SK-N-SH (cell line): ENCODE results near the gene RGS14. TPM values are rescaled to one million over a fixed set of nuclear protein-coding genes. Genes with fewer than 3 reads are reported as not detected.
"Not testable (repeated sequence)": the region's sequence is repeated elsewhere in the genome, so short reads cannot be mapped to it uniquely, and the experiment has no call there.

Experiments
- CTCF ChIA-PET: fragments of 300-600, 350-600 bp; formaldehyde crosslinking; extraction: SDS; loops from one replicate; lab custom pipeline; 2021; lab: Yijun Ruan, JAX
- POLR2A ChIA-PET: fragments of 350-600 bp; sonication (Branson Sonifier 250); formaldehyde crosslinking; extraction: SDS; loops from one replicate; lab custom pipeline; 2020; ENCODE audit warnings: antibody characterized with exemption, inconsistent platforms; lab: Yijun Ruan, JAX
- DNase-seq: peaks from one replicate; pipeline ENCODE4 v3.0.0; 2012
- H2AFZ ChIP-seq: fragments of 200-600 bp; sonication (generic); 2 replicates; pipeline ENCODE4 v1.8.1; 2016; ENCODE audit warnings: antibody characterized with exemption, mild to moderate bottlenecking, low read depth
- H3F3A ChIP-seq: fragments of 200-600 bp; sonication (generic); replicated peaks from 2 replicates; pipeline ENCODE3; 2016; ENCODE audit warnings: antibody characterized with exemption, mild to moderate bottlenecking; ENCODE audit not compliant: insufficient read depth
- H3K27ac ChIP-seq, 2 experiments: fragments of 200-500 bp in 1 of 2; fragments of 200-600 bp in 1 of 2; sonication (Bioruptor generic) in 1 of 2; sonication (generic), shearing (Covaris generic) in 1 of 2; 2 replicates each; pipeline versions ENCODE4 v1.5.1 to v1.6.1; 2014 to 2016; ENCODE audit warnings: low read depth in 2 of 2, inconsistent platforms in 1 of 2, low read length in 1 of 2, mild to moderate bottlenecking in 1 of 2, mixed read lengths in 1 of 2
- H3K27me3 ChIP-seq: fragments of 200-600 bp; sonication (generic), shearing (Covaris generic); 2 replicates; pipeline ENCODE4 v1.6.1; 2016; ENCODE audit warnings: mixed run types; ENCODE audit not compliant: insufficient read depth
- H3K36me3 ChIP-seq, 2 experiments: fragments of 200-500 bp in 1 of 2; fragments of 200-600 bp in 1 of 2; sonication (Bioruptor generic) in 1 of 2; sonication (generic) in 1 of 2; replicated peaks in 1 of 2; 2 replicates each; pipeline versions ENCODE3 to v1.5.1; 2014 to 2016; ENCODE audit warnings: low read length in 1 of 2, mild to moderate bottlenecking in 1 of 2; ENCODE audit not compliant: insufficient read depth in 2 of 2, control insufficient read depth in 1 of 2
- H3K4me1 ChIP-seq, 2 experiments: fragments of 200-500 bp in 1 of 2; fragments of 200-600 bp in 1 of 2; sonication (Bioruptor generic) in 1 of 2; sonication (generic), shearing (Covaris generic) in 1 of 2; 2 replicates each; pipeline versions ENCODE4 v1.5.1 to v1.6.1; 2014 to 2016; ENCODE audit warnings: low read depth in 1 of 2, low read length in 1 of 2, mixed run types in 1 of 2; ENCODE audit not compliant: insufficient read depth in 2 of 2, control insufficient read depth in 1 of 2
- H3K4me2 ChIP-seq: fragments of 200-600 bp; sonication (generic), shearing (Covaris generic); 2 replicates; pipeline ENCODE4 v1.6.1; 2017; ENCODE audit warnings: mixed run types
- H3K4me3 ChIP-seq, 2 experiments: fragments of 200-500 bp in 1 of 2; fragments of 200-600 bp in 1 of 2; sonication (Bioruptor generic) in 1 of 2; sonication (generic), shearing (Covaris generic) in 1 of 2; 2 replicates each; pipeline versions ENCODE4 v1.5.1 to v1.8.1; 2014 to 2016; ENCODE audit warnings: low read depth in 2 of 2, inconsistent platforms in 1 of 2, low read length in 1 of 2, mild to moderate bottlenecking in 1 of 2, mixed read lengths in 1 of 2, moderate library complexity in 1 of 2
- H3K79me2 ChIP-seq: fragments of 200-600 bp; sonication (generic); 2 replicates; pipeline ENCODE4 v1.8.1; 2017; ENCODE audit warnings: mild to moderate bottlenecking; ENCODE audit not compliant: insufficient read depth
- H3K9ac ChIP-seq: fragments of 200-600 bp; sonication (generic); 2 replicates; pipeline ENCODE4 v1.6.1; 2017; ENCODE audit warnings: mixed run types
- H3K9me2 ChIP-seq: fragments of 200-600 bp; sonication (generic); 2 replicates; pipeline ENCODE4 v1.6.1; 2017; ENCODE audit warnings: mixed run types
- H3K9me3 ChIP-seq: fragments of 200-600 bp; sonication (generic); 2 replicates; pipeline ENCODE4 v1.6.1; 2017; ENCODE audit warnings: mixed run types, mild to moderate bottlenecking, moderate library complexity
- H4K20me1 ChIP-seq: fragments of 200-600 bp; sonication (generic); 2 replicates; pipeline ENCODE4 v1.6.1; 2017; ENCODE audit warnings: mild to moderate bottlenecking, mixed run types; ENCODE audit not compliant: insufficient read depth
- CTCF ChIP-seq: fragments of 200-600 bp; sonication (generic); IDR thresholded peaks from 2 replicates; pipeline ENCODE4 v1.6.1; 2017; ENCODE audit warnings: antibody characterized with exemption, mild to moderate bottlenecking, moderate library complexity
- ELF1 ChIP-seq: IDR thresholded peaks from 2 replicates; pipeline ENCODE4 v1.4.0; 2012
- EZH2phosphoT487 ChIP-seq: fragments of 200-600 bp; sonication (generic); IDR thresholded peaks from 2 replicates; pipeline ENCODE4 v1.6.1; 2017; ENCODE audit warnings: low read depth, mixed run types, mild to moderate bottlenecking, antibody characterized with exemption, moderate library complexity, borderline replicate concordance
- GATA2 ChIP-seq: sonication (generic); formaldehyde crosslinking; IDR thresholded peaks from 2 replicates; pipeline ENCODE4 v1.5.0; 2020; ENCODE audit warnings: mild to moderate bottlenecking, missing genetic modification reagents
- MXI1 ChIP-seq: IDR thresholded peaks from 2 replicates; pipeline ENCODE4 v1.6.1; 2012; ENCODE audit warnings: mild to moderate bottlenecking, low read depth, low read length, improper control_type of control experiment
- POLR2AphosphoS5 ChIP-seq: IDR thresholded peaks from 2 replicates; pipeline ENCODE4 v1.6.1; 2012; ENCODE audit warnings: low read depth, low read length
- REST ChIP-seq: IDR thresholded peaks from 2 replicates; pipeline ENCODE4 v1.6.1; 2012; ENCODE audit warnings: mild to moderate bottlenecking, low read depth, low read length, moderate library complexity
- RXRA ChIP-seq: IDR thresholded peaks from 2 replicates; pipeline ENCODE4 v1.4.0; 2012; ENCODE audit warnings: low read depth, mild to moderate bottlenecking, borderline replicate concordance
- SIN3A ChIP-seq: IDR thresholded peaks from 2 replicates; pipeline ENCODE4 v1.6.1; 2012; ENCODE audit warnings: low read depth, mild to moderate bottlenecking, low read length, moderate library complexity, borderline replicate concordance
- USF2 ChIP-seq: fragments of 150-350 bp; IDR thresholded peaks from 2 replicates; pipeline ENCODE4 v1.6.1; 2017; ENCODE audit warnings: antibody characterized with exemption, low read length, low read depth, borderline replicate concordance
- YY1 ChIP-seq: IDR thresholded peaks from 2 replicates; pipeline ENCODE4 v1.4.0; 2012; ENCODE audit warnings: low read depth, mild to moderate bottlenecking
- WGBS: methylation state at CpG from one replicate; pipeline ENCODE4 v1.1.6; 2017; ENCODE audit warnings: low lambda C conversion rate; 5-methylcytosine and 5-hydroxymethylcytosine counted together
- polyA plus RNA-seq, 3 experiments: library from polyadenylated mRNA; depleted of rRNA; stranded (reverse); fragments of >200 nt; gene quantifications; 2 replicates each; pipeline ENCODE4 v1.2.3, GENCODE V29; 2012
- TF ChIP-seq, protein P1 (sequence below): IDR thresholded peaks from 2 replicates; pipeline ENCODE4 v1.4.0; 2012; ENCODE audit warnings: low read depth, borderline replicate concordance
- TF ChIP-seq, protein P2 (sequence below): IDR thresholded peaks from 2 replicates; pipeline ENCODE4; 2012

RGS14 gene
- polyA plus RNA-seq, 1 of the 3 experiments (the other 2 are of a cell fraction) = 26.5 TPM

GRCh38 chr5:177414481-177414880, 56.8 kb downstream of the RGS14 start:
- no peak for DNase-seq
- 69% methylated on average over 3 of the region's 3 CpGs for WGBS
- Histone ChIP-seq H3K4me1 (no peaks in the 10 kb centered on the region), H4K20me1 (no peaks in the 10 kb centered on the region), H2AFZ (no peak overlapping the region), H3K4me3 (no peak overlapping the region), H3K4me2 (no peak overlapping the region), H3F3A (no peaks in the 10 kb centered on the region), H3K27ac (no peak overlapping the region), H3K9ac (no peak overlapping the region), H3K9me3 (no peaks in the 10 kb centered on the region), H3K27me3 (no peaks in the 10 kb centered on the region), H3K9me2 (no peaks in the 10 kb centered on the region), H3K36me3 (no peaks in the 10 kb centered on the region), H3K79me2 (no peaks in the 10 kb centered on the region)
- CTCF ChIA-PET = interaction anchor here (1.7 to 8.9 kb wide), 4 partner anchors 10 to 87 kb away, joined by 3 to 75 read pairs (median 9); no protein-coding TSS in a partner anchor
- POLR2A ChIA-PET = interaction anchor here (1.6 kb wide), 1 partner anchor 12 kb away, joined by 6 read pairs; the partner anchor contains the start of gene GRK6
- TF ChIP-seq CTCF = no peak
- no peak for TF ChIP-seq EZH2phosphoT487
- TF ChIP-seq MXI1 = no peak
- TF ChIP-seq GATA2 (CRISPR knock-in tag) = no peak
- no peak for TF ChIP-seq USF2
- TF ChIP-seq ELF1 = no peak
- no peak for TF ChIP-seq SIN3A
- TF ChIP-seq POLR2AphosphoS5 = no peak

DNA sequence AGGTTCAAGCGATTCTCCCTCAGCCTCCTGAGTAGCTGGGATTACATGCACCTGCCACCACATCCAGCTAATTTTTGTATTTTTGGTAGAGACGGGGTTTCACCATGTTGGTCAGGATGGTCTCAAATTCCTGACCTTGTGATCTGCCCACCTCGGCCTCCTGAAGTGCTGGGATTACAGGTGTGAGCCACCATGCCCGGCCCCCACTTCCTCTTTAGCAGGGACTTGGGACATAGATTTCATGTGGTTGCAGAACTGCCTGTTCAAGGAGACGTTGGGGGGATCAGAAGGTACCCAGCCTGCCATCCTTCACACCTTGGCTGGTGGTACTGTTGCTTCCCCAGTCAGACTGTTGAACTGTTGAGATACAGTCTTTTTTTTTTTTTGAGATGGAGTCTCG, 59.4 kb downstream of the RGS14 start:
- WGBS = 70% methylated on average over 6 of the region's 6 CpGs
- H3K27me3 ChIP-seq, H4K20me1 ChIP-seq, H3K36me3 ChIP-seq, H2AFZ ChIP-seq, H3K4me2 ChIP-seq, H3K79me2 ChIP-seq, H3K4me3 ChIP-seq, H3K9me2 ChIP-seq, H3K27ac ChIP-seq, H3F3A ChIP-seq, H3K4me1 ChIP-seq, DNase-seq, H3K9ac ChIP-seq, H3K9me3 ChIP-seq: not testable (repeated sequence)
- CTCF ChIA-PET = interaction anchor here (1.0 to 8.9 kb wide), 4 partner anchors 13 to 38 kb away, joined by 3 to 75 read pairs (median 4); no protein-coding TSS in a partner anchor
- POLR2A ChIA-PET = interaction anchor here (0.7 kb wide), 1 partner anchor 13 kb away, joined by 4 read pairs; no protein-coding TSS in a partner anchor

DNA sequence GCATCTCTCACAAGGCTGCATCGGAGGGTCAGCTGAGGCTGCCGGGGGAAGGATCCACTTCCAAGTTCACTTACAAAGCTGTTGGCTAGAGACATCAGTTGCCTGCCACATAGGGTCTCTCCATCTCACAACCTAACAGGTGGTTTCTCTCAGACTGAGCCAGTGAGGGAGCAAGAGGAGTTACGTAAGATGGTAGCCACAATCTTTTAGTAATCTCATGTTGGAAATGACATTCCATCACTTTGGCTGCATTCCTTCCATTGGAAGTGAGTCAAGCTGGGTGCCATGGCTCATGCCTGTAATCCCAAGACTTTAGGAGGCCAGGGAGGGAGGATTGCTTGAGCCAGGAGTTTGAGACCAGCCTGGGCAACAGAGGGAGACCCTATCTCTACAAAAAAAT, 61.3 kb downstream of the RGS14 start:
- Histone ChIP-seq H3K9me3 (no peaks in the 10 kb centered on the region), H3K27ac (no peak overlapping the region), H3K4me1 (no peaks in the 10 kb centered on the region), H3K27me3 (no peaks in the 10 kb centered on the region), H3K9ac (no peak overlapping the region), H3K9me2 (no peaks in the 10 kb centered on the region), H2AFZ (no peak overlapping the region), H3K36me3 (no peaks in the 10 kb centered on the region), H3K79me2 (no peaks in the 10 kb centered on the region), H3K4me2 (no peak overlapping the region), H3F3A (no peaks in the 10 kb centered on the region), H4K20me1 (no peaks in the 10 kb centered on the region), H3K4me3 (no peak overlapping the region)
- POLR2A ChIA-PET = no interaction called here
- no peak for DNase-seq
- 94% methylated on average over 3 of the region's 3 CpGs for WGBS
- CTCF ChIA-PET = interaction anchor here (0.6 to 8.9 kb wide), 2 partner anchors 15 to 36 kb away, joined by 3 to 75 read pairs; no protein-coding TSS in a partner anchor
- TF ChIP-seq, protein P1, sequence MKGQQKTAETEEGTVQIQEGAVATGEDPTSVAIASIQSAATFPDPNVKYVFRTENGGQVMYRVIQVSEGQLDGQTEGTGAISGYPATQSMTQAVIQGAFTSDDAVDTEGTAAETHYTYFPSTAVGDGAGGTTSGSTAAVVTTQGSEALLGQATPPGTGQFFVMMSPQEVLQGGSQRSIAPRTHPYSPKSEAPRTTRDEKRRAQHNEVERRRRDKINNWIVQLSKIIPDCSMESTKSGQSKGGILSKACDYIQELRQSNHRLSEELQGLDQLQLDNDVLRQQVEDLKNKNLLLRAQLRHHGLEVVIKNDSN = no peak
- TF ChIP-seq RXRA (no peak), YY1 (no peak), REST (no peak)
- TF ChIP-seq, protein P2, sequence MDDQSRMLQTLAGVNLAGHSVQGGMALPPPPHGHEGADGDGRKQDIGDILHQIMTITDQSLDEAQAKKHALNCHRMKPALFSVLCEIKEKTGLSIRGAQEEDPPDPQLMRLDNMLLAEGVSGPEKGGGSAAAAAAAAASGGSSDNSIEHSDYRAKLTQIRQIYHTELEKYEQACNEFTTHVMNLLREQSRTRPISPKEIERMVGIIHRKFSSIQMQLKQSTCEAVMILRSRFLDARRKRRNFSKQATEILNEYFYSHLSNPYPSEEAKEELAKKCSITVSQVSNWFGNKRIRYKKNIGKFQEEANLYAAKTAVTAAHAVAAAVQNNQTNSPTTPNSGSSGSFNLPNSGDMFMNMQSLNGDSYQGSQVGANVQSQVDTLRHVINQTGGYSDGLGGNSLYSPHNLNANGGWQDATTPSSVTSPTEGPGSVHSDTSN = no peak
